22Rv1 (cell line): ENCODE results near the gene ANKHD1.
"Not testable (repeated sequence)": the region's sequence is repeated elsewhere in the genome, so short reads cannot be mapped to it uniquely, and the experiment has no call there.

Source experiments
- H3K27ac ChIP-seq: fragments of 450-650 bp; 2 replicates; pipeline ENCODE4 v1.5.1; 2017
- ZFX ChIP-seq: fragments of 450-650 bp; IDR thresholded peaks from 2 replicates; pipeline ENCODE4 v1.6.1; 2017; ENCODE audit warnings: antibody characterized with exemption, borderline replicate concordance
- TF ChIP-seq, protein P1 (sequence below): fragments of 450-650 bp; IDR thresholded peaks from 2 replicates; pipeline ENCODE4 v1.5.1; 2017; ENCODE audit warnings: mild to moderate bottlenecking

The ANKHD1 gene

DNA sequence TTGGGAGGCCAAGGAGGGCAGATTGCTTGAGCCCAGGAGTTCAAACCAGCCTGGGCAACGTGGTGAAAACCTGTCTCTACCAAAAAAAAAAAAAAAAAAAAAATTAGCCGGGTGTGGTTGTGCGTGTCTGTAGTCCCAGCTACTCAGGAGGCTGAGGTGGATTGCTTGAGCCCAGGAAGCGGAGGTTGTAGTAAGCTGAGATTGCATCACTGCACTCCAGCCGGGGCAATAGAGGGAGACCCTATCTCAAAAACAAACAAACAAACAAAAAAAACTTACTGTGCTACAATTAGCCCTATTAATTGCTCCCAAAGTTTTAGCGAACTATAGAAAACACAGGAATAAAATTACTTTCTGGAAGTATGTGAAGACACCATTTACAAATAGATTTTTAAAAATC, 67.6 kb downstream of the ANKHD1 start:
- no peak overlapping the region for H3K27ac ChIP-seq
- TF ChIP-seq, protein P1, sequence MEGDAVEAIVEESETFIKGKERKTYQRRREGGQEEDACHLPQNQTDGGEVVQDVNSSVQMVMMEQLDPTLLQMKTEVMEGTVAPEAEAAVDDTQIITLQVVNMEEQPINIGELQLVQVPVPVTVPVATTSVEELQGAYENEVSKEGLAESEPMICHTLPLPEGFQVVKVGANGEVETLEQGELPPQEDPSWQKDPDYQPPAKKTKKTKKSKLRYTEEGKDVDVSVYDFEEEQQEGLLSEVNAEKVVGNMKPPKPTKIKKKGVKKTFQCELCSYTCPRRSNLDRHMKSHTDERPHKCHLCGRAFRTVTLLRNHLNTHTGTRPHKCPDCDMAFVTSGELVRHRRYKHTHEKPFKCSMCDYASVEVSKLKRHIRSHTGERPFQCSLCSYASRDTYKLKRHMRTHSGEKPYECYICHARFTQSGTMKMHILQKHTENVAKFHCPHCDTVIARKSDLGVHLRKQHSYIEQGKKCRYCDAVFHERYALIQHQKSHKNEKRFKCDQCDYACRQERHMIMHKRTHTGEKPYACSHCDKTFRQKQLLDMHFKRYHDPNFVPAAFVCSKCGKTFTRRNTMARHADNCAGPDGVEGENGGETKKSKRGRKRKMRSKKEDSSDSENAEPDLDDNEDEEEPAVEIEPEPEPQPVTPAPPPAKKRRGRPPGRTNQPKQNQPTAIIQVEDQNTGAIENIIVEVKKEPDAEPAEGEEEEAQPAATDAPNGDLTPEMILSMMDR: no peak
- TF ChIP-seq ZFX: no peak

DNA sequence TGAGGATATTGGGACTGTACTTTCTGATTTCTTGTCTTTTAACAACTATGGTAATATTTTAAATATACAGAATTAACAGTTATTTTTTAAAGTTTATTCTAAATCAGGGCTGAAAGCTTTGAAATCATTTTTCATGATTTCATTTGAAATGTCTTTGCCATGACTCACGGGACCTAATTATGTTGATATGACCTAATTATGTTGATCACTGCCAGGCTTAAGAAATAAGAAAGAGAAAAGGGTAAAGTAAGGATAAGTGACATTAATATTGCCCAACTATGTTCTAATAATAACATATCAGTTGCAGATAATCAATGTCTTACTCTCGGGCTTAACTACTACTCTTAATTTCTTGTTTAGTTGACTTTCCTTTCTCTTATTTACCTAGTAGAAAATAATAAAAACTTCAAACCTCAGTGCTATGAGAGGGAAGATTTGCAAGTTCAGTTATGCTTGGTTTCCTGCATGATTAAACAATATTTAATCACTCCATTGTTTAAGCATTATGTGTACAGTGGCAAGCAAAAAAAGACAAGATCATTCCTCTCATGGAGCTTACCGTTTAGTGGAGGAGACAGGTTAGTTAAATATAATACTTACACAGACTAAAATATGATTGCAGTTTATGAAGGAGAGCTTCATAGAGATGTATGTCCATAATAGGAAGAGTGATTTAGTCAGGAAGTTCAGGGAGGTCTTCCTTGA, 78.8 kb downstream of the ANKHD1 start:
- TF ChIP-seq ZFX: no peak
- TF ChIP-seq, protein P1: no peak

DNA sequence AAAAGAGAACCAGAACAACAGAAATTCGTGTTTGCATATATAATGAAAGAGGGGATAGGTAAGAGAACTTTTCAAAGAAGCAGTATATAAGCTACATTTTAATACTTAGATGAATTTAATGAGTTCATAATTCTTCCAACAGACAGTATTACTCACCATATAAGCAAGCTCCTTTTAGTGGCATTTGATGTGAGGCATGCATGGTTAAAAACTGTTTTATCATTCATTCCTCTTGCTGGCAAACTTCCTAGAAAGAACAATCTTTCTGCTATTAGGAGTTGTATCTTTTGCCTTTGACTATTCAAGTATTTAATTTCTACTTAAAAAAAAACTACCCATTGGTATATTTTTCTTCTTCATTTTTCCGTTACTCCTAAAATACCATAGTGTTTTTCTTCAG, 80.1 kb downstream of the ANKHD1 start:
- TF ChIP-seq, protein P1: no peak
- TF ChIP-seq ZFX: no peak

More for the DNA sequence above, 78.8 kb downstream of the ANKHD1 start:
- no peak overlapping the region for H3K27ac ChIP-seq

DNA sequence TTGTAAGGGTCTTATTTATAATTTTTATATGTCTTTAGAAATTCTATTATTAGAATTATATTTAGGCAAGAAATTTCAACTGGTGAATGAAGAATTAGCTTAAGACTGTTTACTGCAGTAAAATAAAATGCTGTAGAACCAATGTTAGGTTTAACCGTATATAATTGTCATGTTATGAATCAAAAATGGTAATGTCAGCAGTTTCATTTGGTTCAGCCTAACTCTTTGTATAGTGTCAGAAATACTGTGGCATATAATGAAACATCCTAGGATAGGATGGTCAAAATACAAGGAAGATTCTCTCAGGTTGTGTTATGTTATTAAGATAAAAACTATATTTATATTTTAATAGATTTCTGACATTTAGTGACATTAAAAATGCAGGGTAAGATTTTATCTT, 81.4 kb downstream of the ANKHD1 start:
- no peak overlapping the region for H3K27ac ChIP-seq
- TF ChIP-seq, protein P1: no peak
- TF ChIP-seq ZFX: no peak

More for the DNA sequence above, 80.1 kb downstream of the ANKHD1 start:
- H3K27ac ChIP-seq: no peak overlapping the region

DNA sequence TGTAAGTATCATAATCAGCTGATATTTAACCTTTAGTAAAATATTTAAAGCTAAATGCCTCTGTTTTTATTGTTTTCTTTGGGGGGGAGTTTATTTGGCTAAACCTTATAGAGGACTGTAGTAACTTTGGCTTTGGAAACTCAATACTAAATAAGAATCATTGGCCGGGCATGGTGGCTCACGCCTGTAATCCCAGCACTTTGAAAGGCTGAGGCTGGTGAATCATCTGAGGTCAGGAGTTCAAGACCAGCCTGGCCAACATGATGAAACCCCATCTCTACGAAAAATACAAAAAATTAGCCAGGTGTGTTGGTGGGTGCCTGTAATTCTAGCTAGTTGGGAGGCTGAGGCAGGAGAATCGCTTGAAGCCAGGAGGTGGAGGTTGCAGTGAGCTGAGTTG, 86.5 kb downstream of the ANKHD1 start:
- H3K27ac ChIP-seq: not testable (repeated sequence)

DNA sequence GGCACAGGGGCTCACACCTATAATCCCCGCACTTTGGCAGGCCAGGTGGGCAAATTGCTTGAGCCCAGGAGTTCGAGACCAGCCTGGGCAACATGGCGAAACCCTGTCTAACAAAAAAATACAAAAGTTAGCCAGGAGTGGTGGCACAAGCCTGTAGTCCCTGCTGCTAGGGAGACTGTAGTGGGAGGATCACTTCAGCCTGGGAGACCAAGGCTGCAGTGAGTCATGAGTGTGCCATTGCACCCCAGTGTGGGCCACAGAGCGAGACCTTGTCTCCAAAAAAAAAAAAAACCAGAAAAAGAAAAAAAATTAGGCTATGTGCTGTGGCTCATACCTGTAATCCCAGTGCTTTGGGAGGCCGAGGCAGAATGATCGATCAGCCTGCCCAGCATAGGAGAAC, 87.3 kb downstream of the ANKHD1 start:
- TF ChIP-seq, protein P1: no peak
- no peak for TF ChIP-seq ZFX
- H3K27ac ChIP-seq: no peak overlapping the region

DNA sequence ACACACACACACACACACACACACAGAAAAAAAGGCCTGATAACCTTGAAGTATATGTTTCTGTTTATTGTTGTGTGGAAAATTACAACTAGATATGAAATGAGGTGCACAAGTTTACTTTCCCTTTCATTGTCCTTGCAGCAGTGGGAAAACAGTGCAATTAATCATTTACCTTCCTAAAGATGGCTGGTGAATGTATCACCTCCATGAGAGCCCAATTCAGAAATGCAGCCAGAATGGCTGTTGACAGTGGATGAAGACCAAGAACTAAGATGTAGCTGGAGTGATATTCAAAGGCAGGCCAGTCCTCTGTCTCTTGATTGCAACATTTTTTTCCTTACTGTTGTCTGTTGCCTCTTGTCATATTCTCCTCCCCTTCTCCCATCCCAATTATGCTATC, 96.3 kb downstream of the ANKHD1 start:
- peak overlapping the region; percentile 44 for H3K27ac ChIP-seq
- TF ChIP-seq, protein P1: no peak
- TF ChIP-seq ZFX: no peak

DNA sequence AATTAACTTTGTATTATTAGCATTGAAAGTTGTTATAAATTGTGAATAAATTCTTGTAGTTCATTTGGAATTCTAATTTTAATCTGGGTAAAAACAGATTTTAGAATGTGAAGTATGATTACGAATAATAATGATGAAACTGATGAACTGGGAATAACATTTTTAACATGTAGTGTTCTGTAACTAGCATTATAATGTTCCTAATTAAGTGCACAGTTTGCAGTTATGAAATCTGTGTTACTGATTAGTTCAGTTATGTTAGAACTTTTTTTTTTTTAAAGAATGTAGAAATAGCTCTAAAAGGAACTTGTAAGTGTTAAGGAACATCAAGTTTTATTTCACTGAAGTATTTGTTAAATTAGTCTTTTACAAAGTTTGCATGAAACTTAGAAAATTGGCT, 97.0 kb downstream of the ANKHD1 start:
- H3K27ac ChIP-seq: peak overlapping the region; percentile 44
- TF ChIP-seq ZFX: no peak
- TF ChIP-seq, protein P1: no peak
